Transverse colon (tissue), 4 donors: Measurements from ENCODE around the gene ABCG1. TPM values are rescaled to one million over a fixed set of nuclear protein-coding genes. Genes with fewer than 3 reads are reported as not detected.

ENCODE experiments used
- DNase-seq: peaks from one replicate; pipeline ENCODE4 v3.0.0-alpha.2; 2019
- H3K27ac ChIP-seq, 4 donors: fragments of 200-600 bp; sonication (generic); 2 replicates each; pipeline ENCODE4 v1.5.1; 2016 to 2018; ENCODE audit warnings: inconsistent platforms in 4 of 4
- H3K27me3 ChIP-seq: fragments of 200-600 bp; sonication (generic); 2 replicates; pipeline ENCODE4 v1.5.1; 2017; ENCODE audit warnings: inconsistent platforms
- H3K36me3 ChIP-seq, 4 donors: fragments of 200-600 bp; sonication (generic); 2 replicates each; pipeline ENCODE4 v1.5.1; 2017 to 2019; ENCODE audit warnings: inconsistent platforms in 4 of 4
- H3K4me1 ChIP-seq, 4 donors: fragments of 200-600 bp; sonication (generic); 2 replicates each; pipeline ENCODE4 v1.5.1; 2017 to 2020; ENCODE audit warnings: inconsistent platforms in 4 of 4
- H3K4me3 ChIP-seq, 4 donors: fragments of 200-600 bp; sonication (generic); 1 replicate in 1 of 4; 2 replicates in 3 of 4; pipeline versions ENCODE4 v1.5.1 to v1.6.1; 2017 to 2019; ENCODE audit warnings: inconsistent platforms in 4 of 4
- H3K9me3 ChIP-seq, 2 donors: fragments of 200-600 bp; sonication (generic); 2 replicates each; pipeline ENCODE4 v1.5.1; 2017 to 2019; ENCODE audit warnings: inconsistent platforms in 2 of 2
- EP300 ChIP-seq: sonication (generic); formaldehyde crosslinking; IDR thresholded peaks from one replicate; pipeline ENCODE4 v1.6.1; 2017; ENCODE audit warnings: antibody characterized with exemption, low read depth
- POLR2A ChIP-seq: fragments of 450-650 bp; IDR thresholded peaks from one replicate; pipeline ENCODE4 v1.6.1; 2016; ENCODE audit warnings: antibody characterized with exemption, mild to moderate bottlenecking, moderate library complexity
- POLR2AphosphoS5 ChIP-seq, 3 donors: sonication (generic); formaldehyde crosslinking; IDR thresholded peaks; one replicate each; pipeline ENCODE4 v1.6.1; 2016; ENCODE audit warnings: antibody characterized with exemption in 3 of 3
- WGBS, 2 donors: methylation state at CpG; one replicate each; pipeline ENCODE4 v1.1.5; 2018; ENCODE audit warnings: low coverage in 1 of 2; 5-methylcytosine and 5-hydroxymethylcytosine counted together
- in situ Hi-C, 4 donors: fragments of 200-750 bp; cut with MboI; loops; one replicate each; pipeline versions ENCODE4 v1.15.0 to v1.15.1; 2017; ENCODE audit warnings: low sequenced_read_pairs in 3 of 4, low pct_ligation_motif_present in 1 of 4, low pct_unique_long_range_greater_than_20kb in 1 of 4
- intact Hi-C: fragments of 100-400 bp; cut with DNase I; formaldehyde crosslinking; loops from one replicate; pipeline ENCODE4 v1.15.1; 2023; ENCODE audit warnings: low total_unique reads
- total RNA-seq, 4 donors: library from RNA; depleted of rRNA; stranded (reverse); fragments of >200 nt; gene quantifications; one replicate each; pipeline ENCODE4 v1.1.0, GENCODE V29; 2016
- TF ChIP-seq, protein P1 (sequence below), 5 experiments: fragments of 200-600 bp in 3 of 5; fragments of 450-650 bp in 2 of 5; sonication (generic) in 3 of 5; IDR thresholded peaks; 1 replicate in 2 of 5; 2 replicates in 3 of 5; pipeline ENCODE4 v1.5.1; 2016 to 2017; ENCODE audit warnings: antibody characterized with exemption in 5 of 5, inconsistent platforms in 3 of 5, mild to moderate bottlenecking in 2 of 5, moderate library complexity in 1 of 5

The ABCG1 gene
- total RNA-seq, 4 donors from 2014 or later = 17.1 to 67.7 (median 53.2) TPM

DNA sequence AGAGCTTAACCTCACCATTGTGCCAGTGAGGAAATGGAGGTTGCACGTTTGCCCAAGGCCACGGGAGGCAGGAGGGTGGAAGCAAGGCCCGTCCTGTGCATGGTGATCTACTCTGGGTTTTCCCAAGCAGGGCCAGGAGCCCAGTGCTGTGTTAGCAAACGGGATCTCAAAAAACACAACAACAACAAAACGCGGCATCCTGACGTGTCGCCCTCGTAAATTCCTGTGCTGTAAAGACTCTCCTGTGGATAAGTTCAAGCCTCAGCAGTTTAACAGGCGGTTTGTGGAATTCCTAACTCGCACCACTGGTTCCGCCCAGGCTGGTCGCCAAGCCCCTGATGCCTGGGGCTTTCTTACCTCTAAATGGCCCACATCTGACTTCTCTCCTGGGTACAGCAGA, 57.1 kb downstream of the ABCG1 start:
- TF ChIP-seq EP300 (no peak), POLR2A (no peak), POLR2AphosphoS5 (IDR thresholded peaks at IDR 0.05) (no peak)
- TF ChIP-seq, protein P1, sequence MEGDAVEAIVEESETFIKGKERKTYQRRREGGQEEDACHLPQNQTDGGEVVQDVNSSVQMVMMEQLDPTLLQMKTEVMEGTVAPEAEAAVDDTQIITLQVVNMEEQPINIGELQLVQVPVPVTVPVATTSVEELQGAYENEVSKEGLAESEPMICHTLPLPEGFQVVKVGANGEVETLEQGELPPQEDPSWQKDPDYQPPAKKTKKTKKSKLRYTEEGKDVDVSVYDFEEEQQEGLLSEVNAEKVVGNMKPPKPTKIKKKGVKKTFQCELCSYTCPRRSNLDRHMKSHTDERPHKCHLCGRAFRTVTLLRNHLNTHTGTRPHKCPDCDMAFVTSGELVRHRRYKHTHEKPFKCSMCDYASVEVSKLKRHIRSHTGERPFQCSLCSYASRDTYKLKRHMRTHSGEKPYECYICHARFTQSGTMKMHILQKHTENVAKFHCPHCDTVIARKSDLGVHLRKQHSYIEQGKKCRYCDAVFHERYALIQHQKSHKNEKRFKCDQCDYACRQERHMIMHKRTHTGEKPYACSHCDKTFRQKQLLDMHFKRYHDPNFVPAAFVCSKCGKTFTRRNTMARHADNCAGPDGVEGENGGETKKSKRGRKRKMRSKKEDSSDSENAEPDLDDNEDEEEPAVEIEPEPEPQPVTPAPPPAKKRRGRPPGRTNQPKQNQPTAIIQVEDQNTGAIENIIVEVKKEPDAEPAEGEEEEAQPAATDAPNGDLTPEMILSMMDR (IDR thresholded peaks at IDR 0.05) = no peak
- no peaks in the 10 kb centered on the region for H3K27me3 ChIP-seq
- no peaks in the 10 kb centered on the region for H3K4me1 ChIP-seq
- DNase-seq = no peak
- H3K9me3 ChIP-seq = no peaks in the 10 kb centered on the region
- H3K4me3 ChIP-seq = no peak overlapping the region
- in situ Hi-C loops = no loop called here
- no peak overlapping the region for H3K27ac ChIP-seq
- peaks cover 0 to 3% (median 0%) of the 10 kb centered on the region in 4 donors for H3K36me3 ChIP-seq
- 61 to 84% methylated on average over 5 to 13 of the region's 13 CpGs for WGBS, 2 donors
- intact Hi-C loops = no loop called here

DNA sequence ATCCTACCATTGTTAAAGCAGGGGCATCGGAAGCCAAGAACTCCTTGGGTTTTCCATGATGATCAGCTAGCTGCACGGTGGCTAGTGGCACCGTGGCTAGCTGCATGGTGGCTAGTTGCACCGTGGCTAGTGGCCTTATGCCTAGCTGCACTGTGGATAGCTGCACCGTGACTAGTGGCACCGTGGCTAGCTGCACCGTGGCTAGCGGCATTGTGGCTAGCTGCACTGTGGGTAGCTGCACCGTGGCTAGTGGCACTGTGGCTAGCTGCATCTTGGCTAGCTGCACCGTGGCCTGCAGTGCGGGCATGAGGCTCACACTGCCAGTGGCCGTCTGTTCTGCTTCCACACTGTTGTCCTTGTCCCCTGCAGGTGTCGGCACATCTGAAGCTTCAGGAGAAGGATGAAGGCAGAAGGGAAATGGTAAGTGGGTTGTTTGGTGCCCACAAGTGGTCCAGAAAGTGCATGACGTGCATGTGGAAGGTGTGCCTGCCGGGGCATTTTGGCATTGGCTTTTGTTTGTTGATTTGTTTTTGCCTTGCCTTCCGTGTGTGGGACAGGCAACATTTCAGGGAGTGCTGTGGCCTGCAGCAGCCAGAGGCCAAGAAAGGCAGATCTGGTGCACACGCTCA, 57.7 kb downstream of the ABCG1 start:
- no peak for DNase-seq
- 83% methylated on average over 1 to 17 of the region's 17 CpGs for WGBS, 2 donors
- Histone ChIP-seq H3K36me3 (peaks cover 0 to 3% (median 0%) of the 10 kb centered on the region in 4 donors), H3K9me3 (no peaks in the 10 kb centered on the region), H3K4me1 (no peaks in the 10 kb centered on the region), H3K27ac (no peak overlapping the region), H3K27me3 (no peaks in the 10 kb centered on the region), H3K4me3 (no peak overlapping the region)
- intact Hi-C loops = no loop called here
- in situ Hi-C loops = no loop called here
- TF ChIP-seq POLR2AphosphoS5 (IDR thresholded peaks at IDR 0.05) (no peak), POLR2A (no peak), EP300 (no peak)
- TF ChIP-seq, protein P1 (IDR thresholded peaks at IDR 0.05) = no peak

DNA sequence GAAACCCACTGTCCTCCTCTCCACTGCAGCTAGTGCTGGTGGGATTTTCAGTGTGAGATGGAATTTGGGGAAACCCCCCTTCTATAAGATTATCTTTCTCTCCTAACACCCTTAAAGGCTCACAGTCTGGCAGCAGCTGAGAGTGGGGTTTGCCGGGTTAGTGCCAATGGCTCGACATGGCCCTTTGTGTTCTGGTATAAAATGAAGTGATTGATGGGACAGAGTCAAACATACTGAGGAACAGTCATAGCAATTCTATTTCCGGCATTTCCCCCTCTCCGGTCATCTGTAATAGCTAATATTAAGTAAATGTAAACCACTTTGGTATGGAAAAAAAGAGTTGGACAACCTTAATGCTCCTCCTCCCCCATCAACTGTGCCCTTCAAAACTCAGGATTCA, 58.7 kb downstream of the ABCG1 start:
- H3K27me3 ChIP-seq = no peaks in the 10 kb centered on the region
- WGBS, 2 donors = 86 to 100% methylated on average over 2 to 4 of the region's 4 CpGs
- peaks cover 0 to 5% (median 2%) of the 10 kb centered on the region in 4 donors for H3K36me3 ChIP-seq
- no peaks in the 10 kb centered on the region for H3K9me3 ChIP-seq
- no peak overlapping the region for H3K27ac ChIP-seq
- H3K4me1 ChIP-seq = no peaks in the 10 kb centered on the region
- TF ChIP-seq EP300 = no peak
- TF ChIP-seq, protein P1 (IDR thresholded peaks at IDR 0.05) = no peak
- no peak for TF ChIP-seq POLR2A
- TF ChIP-seq POLR2AphosphoS5 (IDR thresholded peaks at IDR 0.05) = no peak
- H3K4me3 ChIP-seq = no peak overlapping the region
- in situ Hi-C loops (no loop called here), intact Hi-C loops (no loop called here)
- DNase-seq = no peak

DNA sequence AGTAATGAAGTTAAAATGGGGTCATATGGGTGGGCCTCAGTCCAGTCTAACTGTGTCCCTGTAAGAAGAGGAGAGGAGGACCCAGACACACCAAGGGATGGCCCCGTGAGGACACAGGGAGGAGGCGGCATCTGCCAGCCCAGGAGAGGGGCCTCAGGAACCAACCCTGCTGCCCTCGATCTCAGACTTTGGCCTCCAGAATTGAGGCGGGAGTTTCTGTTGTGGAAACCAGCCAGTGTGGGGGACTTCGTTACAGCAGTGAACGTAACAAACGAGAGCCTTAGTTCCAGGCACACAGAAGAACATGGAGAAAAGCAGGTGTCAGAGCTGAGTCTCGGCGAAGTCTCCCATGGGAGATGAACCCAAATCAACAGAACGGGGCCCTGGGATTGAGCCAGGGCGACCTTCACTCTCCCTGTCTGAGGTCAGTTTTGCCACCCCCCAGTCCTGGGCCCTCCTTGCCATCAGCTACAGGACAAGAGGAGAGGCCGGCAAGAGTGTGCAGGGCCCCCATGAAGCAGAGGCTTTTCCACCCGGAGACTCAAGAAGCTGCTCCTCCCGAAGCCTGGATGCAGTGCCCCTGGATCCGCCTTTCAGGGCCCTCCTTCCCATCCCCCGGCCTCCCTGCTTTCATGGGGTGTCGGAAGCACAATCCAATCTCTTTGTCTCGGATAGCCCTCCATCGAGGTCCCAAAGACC, 59.7 kb downstream of the ABCG1 start:
- WGBS, 2 donors = 90 to 93% methylated on average over 2 to 19 of the region's 19 CpGs
- no peak for TF ChIP-seq EP300
- TF ChIP-seq POLR2A = no peak
- TF ChIP-seq, protein P1 (IDR thresholded peaks at IDR 0.05) = no peak
- TF ChIP-seq POLR2AphosphoS5 (IDR thresholded peaks at IDR 0.05) = no peak
- Histone ChIP-seq H3K27me3 (no peaks in the 10 kb centered on the region), H3K4me3 (no peak overlapping the region), H3K27ac (no peak overlapping the region), H3K9me3 (no peaks in the 10 kb centered on the region), H3K36me3 (peaks cover 0 to 5% (median 2%) of the 10 kb centered on the region in 4 donors), H3K4me1 (no peaks in the 10 kb centered on the region)
- intact Hi-C loops = no loop called here
- in situ Hi-C loops = no loop called here
- no peak for DNase-seq
